Tibial nerve (tissue), 4 donors: ENCODE data around the gene BTC.

ENCODE experiments used
- EP300 ChIP-seq, 2 donors: sonication (generic); formaldehyde crosslinking; IDR thresholded peaks; one replicate each; pipeline ENCODE4 v1.6.1; 2017; ENCODE audit warnings: antibody characterized with exemption in 2 of 2, mild to moderate bottlenecking in 1 of 2
- POLR2A ChIP-seq, 2 donors: fragments of 450-650 bp; IDR thresholded peaks; one replicate each; pipeline ENCODE4 v1.6.1; 2017; ENCODE audit warnings: antibody characterized with exemption in 2 of 2, mild to moderate bottlenecking in 2 of 2, moderate library complexity in 2 of 2
- TF ChIP-seq, protein P1 (sequence below), 5 experiments: fragments of 200-600 bp in 3 of 5; fragments of 450-650 bp in 2 of 5; sonication (generic) in 3 of 5; IDR thresholded peaks; one replicate each; pipeline ENCODE4 v1.5.1; 2016 to 2019; ENCODE audit warnings: antibody characterized with exemption in 5 of 5, mild to moderate bottlenecking in 3 of 5, moderate library complexity in 2 of 5

DNA sequence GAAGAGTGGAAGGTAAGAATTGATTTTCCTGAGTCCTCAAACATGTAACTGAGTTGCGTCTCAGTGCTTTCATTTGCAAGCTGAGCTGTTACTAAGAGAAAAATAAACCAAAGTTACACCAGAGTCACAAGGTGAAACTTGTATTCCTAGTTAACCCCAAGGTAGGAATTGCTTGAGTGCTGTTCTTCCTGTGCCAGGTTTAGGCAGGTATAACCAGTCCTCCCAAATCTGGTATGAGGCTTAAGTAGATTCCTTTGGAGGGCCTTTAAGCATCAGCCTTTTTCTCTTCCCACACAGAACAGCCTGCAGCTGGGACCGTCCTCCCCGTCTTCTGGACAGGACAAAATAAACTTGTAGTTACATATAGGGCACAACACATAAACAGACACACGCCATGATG is 2.3 kb upstream of the BTC start:
- TF ChIP-seq POLR2A (IDR thresholded peaks at IDR 0.05) (no peak), EP300 (IDR thresholded peaks at IDR 0.05) (no peak)
- TF ChIP-seq, protein P1, sequence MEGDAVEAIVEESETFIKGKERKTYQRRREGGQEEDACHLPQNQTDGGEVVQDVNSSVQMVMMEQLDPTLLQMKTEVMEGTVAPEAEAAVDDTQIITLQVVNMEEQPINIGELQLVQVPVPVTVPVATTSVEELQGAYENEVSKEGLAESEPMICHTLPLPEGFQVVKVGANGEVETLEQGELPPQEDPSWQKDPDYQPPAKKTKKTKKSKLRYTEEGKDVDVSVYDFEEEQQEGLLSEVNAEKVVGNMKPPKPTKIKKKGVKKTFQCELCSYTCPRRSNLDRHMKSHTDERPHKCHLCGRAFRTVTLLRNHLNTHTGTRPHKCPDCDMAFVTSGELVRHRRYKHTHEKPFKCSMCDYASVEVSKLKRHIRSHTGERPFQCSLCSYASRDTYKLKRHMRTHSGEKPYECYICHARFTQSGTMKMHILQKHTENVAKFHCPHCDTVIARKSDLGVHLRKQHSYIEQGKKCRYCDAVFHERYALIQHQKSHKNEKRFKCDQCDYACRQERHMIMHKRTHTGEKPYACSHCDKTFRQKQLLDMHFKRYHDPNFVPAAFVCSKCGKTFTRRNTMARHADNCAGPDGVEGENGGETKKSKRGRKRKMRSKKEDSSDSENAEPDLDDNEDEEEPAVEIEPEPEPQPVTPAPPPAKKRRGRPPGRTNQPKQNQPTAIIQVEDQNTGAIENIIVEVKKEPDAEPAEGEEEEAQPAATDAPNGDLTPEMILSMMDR (IDR thresholded peaks at IDR 0.05) = no peak
